Gastroesophageal sphincter (tissue), 4 donors: ENCODE data around the gene EIF5A. TPM values are rescaled to one million over a fixed set of nuclear protein-coding genes. Genes with fewer than 3 reads are reported as not detected.

Experiments
- ATAC-seq: fragments of 150-250 bp; one replicate; pipeline ENCODE4 v1.9.1; 2016; ENCODE audit warnings: mild to moderate bottlenecking, moderate library complexity
- H3K27ac ChIP-seq, 4 donors: fragments of 200-600 bp; sonication (generic) in 3 of 4; 1 replicate in 3 of 4; 2 replicates in 1 of 4; pipeline ENCODE4 v1.5.1; 2016 to 2019
- H3K27me3 ChIP-seq: fragments of 200-600 bp; sonication (generic); one replicate; pipeline ENCODE4 v1.5.1; 2019
- H3K36me3 ChIP-seq, 2 donors: fragments of 200-600 bp; sonication (generic); one replicate each; pipeline ENCODE4 v1.5.1; 2019; ENCODE audit warnings: control low read depth in 1 of 2
- H3K4me1 ChIP-seq, 3 donors: fragments of 200-600 bp; sonication (generic); 1 replicate in 2 of 3; 2 replicates in 1 of 3; pipeline ENCODE4 v1.5.1; 2016 to 2019; ENCODE audit warnings: control low read depth in 2 of 3
- H3K4me3 ChIP-seq, 2 donors: fragments of 200-600 bp; sonication (generic); one replicate each; pipeline ENCODE4 v1.5.1; 2019; ENCODE audit warnings: mild to moderate bottlenecking in 1 of 2, moderate library complexity in 1 of 2
- H3K9me3 ChIP-seq, 3 donors: fragments of 200-600 bp; sonication (generic); one replicate each; pipeline ENCODE4 v1.5.1; 2017 to 2019; ENCODE audit warnings: control low read depth in 2 of 3
- EP300 ChIP-seq: sonication (generic); formaldehyde crosslinking; IDR thresholded peaks from one replicate; pipeline ENCODE4 v1.6.1; 2017; ENCODE audit warnings: antibody characterized with exemption, mild to moderate bottlenecking
- POLR2A ChIP-seq, 2 donors: fragments of 450-650 bp; IDR thresholded peaks; one replicate each; pipeline ENCODE4 v1.6.1; 2017; ENCODE audit warnings: antibody characterized with exemption in 2 of 2, mild to moderate bottlenecking in 2 of 2, moderate library complexity in 1 of 2
- POLR2AphosphoS5 ChIP-seq: sonication (generic); formaldehyde crosslinking; IDR thresholded peaks from one replicate; pipeline ENCODE4 v1.6.1; 2017; ENCODE audit warnings: antibody characterized with exemption
- WGBS, 2 donors: methylation state at CpG; one replicate each; pipeline ENCODE4 v1.1.5; 2018; ENCODE audit warnings: low coverage in 1 of 2; 5-methylcytosine and 5-hydroxymethylcytosine counted together
- small RNA-seq, 4 donors: library from RNA; depleted of rRNA; stranded (forward); fragments of <200 nt; gene quantifications; one replicate each; pipeline ENCODE3, GENCODE V24; 2016
- total RNA-seq, 4 donors: library from RNA; depleted of rRNA; stranded (reverse); fragments of >200 nt; gene quantifications; one replicate each; pipeline ENCODE4 v1.1.0, GENCODE V29; 2016
- TF ChIP-seq, protein P1 (sequence below), 4 experiments: fragments of 200-600 bp in 2 of 4; fragments of 450-650 bp in 2 of 4; sonication (generic) in 1 of 4; IDR thresholded peaks; one replicate each; pipeline ENCODE4 v1.5.1; 2017 to 2019; ENCODE audit warnings: antibody characterized with exemption in 4 of 4, mild to moderate bottlenecking in 2 of 4, moderate library complexity in 2 of 4

EIF5A gene
- total RNA-seq, 4 donors from 2014 or later = 145 to 233 (median 183) TPM

GRCh38 chr17:7357381-7357780 lies 50.0 kb downstream of the EIF5A start:
- no peaks in the 10 kb centered on the region for H3K36me3 ChIP-seq
- peaks cover 0 to 42% (median 18%) of the 10 kb centered on the region in 3 donors for H3K4me1 ChIP-seq
- 57 to 60% methylated on average over 1 to 2 of the region's 2 CpGs for whole genome bisulfite sequencing, 2 donors
- H3K4me3 ChIP-seq = no peak overlapping the region
- ATAC-seq = no peak
- H3K27me3 ChIP-seq = no peaks in the 10 kb centered on the region
- no peaks in the 10 kb centered on the region for H3K9me3 ChIP-seq
- TF ChIP-seq, protein P1, sequence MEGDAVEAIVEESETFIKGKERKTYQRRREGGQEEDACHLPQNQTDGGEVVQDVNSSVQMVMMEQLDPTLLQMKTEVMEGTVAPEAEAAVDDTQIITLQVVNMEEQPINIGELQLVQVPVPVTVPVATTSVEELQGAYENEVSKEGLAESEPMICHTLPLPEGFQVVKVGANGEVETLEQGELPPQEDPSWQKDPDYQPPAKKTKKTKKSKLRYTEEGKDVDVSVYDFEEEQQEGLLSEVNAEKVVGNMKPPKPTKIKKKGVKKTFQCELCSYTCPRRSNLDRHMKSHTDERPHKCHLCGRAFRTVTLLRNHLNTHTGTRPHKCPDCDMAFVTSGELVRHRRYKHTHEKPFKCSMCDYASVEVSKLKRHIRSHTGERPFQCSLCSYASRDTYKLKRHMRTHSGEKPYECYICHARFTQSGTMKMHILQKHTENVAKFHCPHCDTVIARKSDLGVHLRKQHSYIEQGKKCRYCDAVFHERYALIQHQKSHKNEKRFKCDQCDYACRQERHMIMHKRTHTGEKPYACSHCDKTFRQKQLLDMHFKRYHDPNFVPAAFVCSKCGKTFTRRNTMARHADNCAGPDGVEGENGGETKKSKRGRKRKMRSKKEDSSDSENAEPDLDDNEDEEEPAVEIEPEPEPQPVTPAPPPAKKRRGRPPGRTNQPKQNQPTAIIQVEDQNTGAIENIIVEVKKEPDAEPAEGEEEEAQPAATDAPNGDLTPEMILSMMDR (IDR thresholded peaks at IDR 0.05) = no peak
- TF ChIP-seq EP300 (no peak), POLR2A (IDR thresholded peaks at IDR 0.05) (no peak), POLR2AphosphoS5 (no peak)
- peak overlapping the region in 3 of 4 donors; percentile 22 to 99 (median 45) for H3K27ac ChIP-seq

- Histone ChIP-seq H3K4me3 (no peak overlapping the region), H3K36me3 (no peaks in the 10 kb centered on the region), H3K27ac (no peak overlapping the region), H3K4me1 (no peaks in the 10 kb centered on the region), H3K9me3 (no peaks in the 10 kb centered on the region), H3K27me3 (no peaks in the 10 kb centered on the region)
- WGBS, 2 donors = 60 to 80% methylated on average over 1 to 3 of the region's 3 CpGs
- ATAC-seq = no peak
- TF ChIP-seq, protein P1 (IDR thresholded peaks at IDR 0.05) = no peak
These were observed 54.5 kb downstream of the EIF5A start for GRCh38 chr17:7361906-7362305.

Small RNAs within 50 kb of the gene (small RNA-seq; reads per million reads assigned to genes)
- gene AC026954.2 = 0 reads per million in 4 donors
- 0 reads per million in 4 donors for gene RF00019

Other genes with a start within 250 kb of the EIF5A start
- gene CLEC10A, start 227.4 kb upstream of the EIF5A start, total RNA-seq = 10 to 100 TPM in 2 of 4 donors, 1 to 10 TPM in 2; 3.8 to 25.6 (median 11.3) TPM
- 1 to 10 TPM in 1 of 4 donors, under 1 TPM in 1, not detected in 2; 0.79 to 1.3 TPM for gene ASGR2, start 192.8 kb upstream of the EIF5A start, total RNA-seq
- gene ASGR1, start 128.3 kb upstream of the EIF5A start, total RNA-seq = 1 to 10 TPM in 1 of 4 donors, under 1 TPM in 1, not detected in 2; 0.54 to 1.2 TPM
- gene DLG4, start 87.8 kb upstream of the EIF5A start, total RNA-seq = 10 to 100 TPM; 14.1 to 21.7 (median 16.5) TPM
- 100 to 1,000 TPM; 331 to 508 (median 475) TPM for gene ACADVL, start 87.7 kb upstream of the EIF5A start, total RNA-seq
- 10 to 100 TPM; 33.0 to 53.9 (median 45.0) TPM for gene DVL2, start 73.1 kb upstream of the EIF5A start, total RNA-seq
- gene PHF23, start 68.2 kb upstream of the EIF5A start, total RNA-seq = 10 to 100 TPM; 29.4 to 38.2 (median 31.0) TPM
- gene GABARAP, start 65.2 kb upstream of the EIF5A start, total RNA-seq = 100 to 1,000 TPM; 289 to 437 (median 386) TPM
- gene CTDNEP1, start 55.9 kb upstream of the EIF5A start, total RNA-seq = 10 to 100 TPM; 33.8 to 66.3 (median 52.5) TPM
- 10 to 100 TPM; 29.6 to 36.8 (median 33.8) TPM for gene ELP5, start 55.4 kb upstream of the EIF5A start, total RNA-seq
- 10 to 100 TPM in 1 of 4 donors, 1 to 10 TPM in 2, not detected in 1; 1.4 to 16.9 (median 4.7) TPM for gene CLDN7, start 45.1 kb upstream of the EIF5A start, total RNA-seq
- gene SLC2A4, start 25.9 kb upstream of the EIF5A start, total RNA-seq = 100 to 1,000 TPM in 3 of 4 donors, 10 to 100 TPM in 1; 71.8 to 200 (median 149) TPM
- 1 to 10 TPM; 3.3 to 6.5 (median 5.3) TPM for gene YBX2, start 13.0 kb upstream of the EIF5A start, total RNA-seq
- 100 to 1,000 TPM in 1 of 4 donors, 10 to 100 TPM in 3; 66.9 to 104 (median 82.5) TPM for gene GPS2, start 7.7 kb downstream of the EIF5A start, total RNA-seq
- 10 to 100 TPM; 12.0 to 30.4 (median 14.9) TPM for gene NEURL4, start 21.7 kb downstream of the EIF5A start, total RNA-seq
- 1 to 10 TPM; 2.0 to 4.6 (median 3.5) TPM for gene ACAP1, start 28.9 kb downstream of the EIF5A start, total RNA-seq
- 10 to 100 TPM in 2 of 4 donors, 1 to 10 TPM in 2; 8.8 to 16.9 (median 10.3) TPM for gene KCTD11, start 44.5 kb downstream of the EIF5A start, total RNA-seq
- gene TMEM95, start 47.5 kb downstream of the EIF5A start, total RNA-seq = not detected
- gene TNK1, start 73.5 kb downstream of the EIF5A start, total RNA-seq = 1 to 10 TPM; 2.0 to 4.4 (median 3.5) TPM
- gene PLSCR3, start 86.9 kb downstream of the EIF5A start, total RNA-seq = 10 to 100 TPM; 16.8 to 38.1 (median 17.7) TPM
- gene TMEM256, start 96.5 kb downstream of the EIF5A start, total RNA-seq = 10 to 100 TPM; 31.1 to 66.6 (median 57.8) TPM
- gene NLGN2, start 100.2 kb downstream of the EIF5A start, total RNA-seq = 10 to 100 TPM in 3 of 4 donors, 1 to 10 TPM in 1; 9.9 to 28.4 (median 14.4) TPM
- gene SPEM1, start 112.7 kb downstream of the EIF5A start, total RNA-seq = not detected
- not detected for gene SPEM2, start 118.0 kb downstream of the EIF5A start, total RNA-seq
- gene SPEM3, start 121.2 kb downstream of the EIF5A start, total RNA-seq = under 1 TPM in 1 of 4 donors, not detected in 3; 0.08 TPM
- 1 to 10 TPM; 1.3 to 5.6 (median 2.4) TPM for gene TMEM102, start 127.8 kb downstream of the EIF5A start, total RNA-seq
- 1 to 10 TPM in 1 of 4 donors, under 1 TPM in 2, not detected in 1; 0.13 to 1.0 (median 0.42) TPM for gene FGF11, start 131.9 kb downstream of the EIF5A start, total RNA-seq
- gene CHRNB1, start 137.4 kb downstream of the EIF5A start, total RNA-seq = 10 to 100 TPM in 1 of 4 donors, 1 to 10 TPM in 3; 4.7 to 12.1 (median 8.1) TPM
- 100 to 1,000 TPM in 1 of 4 donors, 10 to 100 TPM in 3; 68.4 to 115 (median 80.2) TPM for gene ZBTB4, start 172.0 kb downstream of the EIF5A start, total RNA-seq
- gene SLC35G6, start 173.8 kb downstream of the EIF5A start, total RNA-seq = not detected
- 10 to 100 TPM; 41.0 to 55.3 (median 47.3) TPM for gene POLR2A, start 176.7 kb downstream of the EIF5A start, total RNA-seq
- 100 to 1,000 TPM in 1 of 4 donors, 10 to 100 TPM in 3; 61.1 to 108 (median 84.7) TPM for gene TNFSF12, start 241.4 kb downstream of the EIF5A start, total RNA-seq